H54 (cell line): ENCODE measurements around the gene RAB20.
"Not testable (repeated sequence)": the region's sequence is repeated elsewhere in the genome, so short reads cannot be mapped to it uniquely, and the experiment has no call there.

Source experiments
- DNase-seq: peaks from one replicate; pipeline ENCODE4 v3.0.0; 2011; ENCODE audit warnings: low spot score, mixed read lengths; ENCODE audit not compliant: insufficient read length
- FAIRE-seq: peaks from 3 replicates; lab custom pipeline; 2011; peaks lifted over from hg19 to GRCh38; lab: Jason Lieb, UNC
- POLR2A ChIP-seq: IDR thresholded peaks from 2 replicates; pipeline ENCODE4 v1.6.1; 2011; ENCODE audit warnings: low read depth, mild to moderate bottlenecking, low read length

The RAB20 gene

DNA sequence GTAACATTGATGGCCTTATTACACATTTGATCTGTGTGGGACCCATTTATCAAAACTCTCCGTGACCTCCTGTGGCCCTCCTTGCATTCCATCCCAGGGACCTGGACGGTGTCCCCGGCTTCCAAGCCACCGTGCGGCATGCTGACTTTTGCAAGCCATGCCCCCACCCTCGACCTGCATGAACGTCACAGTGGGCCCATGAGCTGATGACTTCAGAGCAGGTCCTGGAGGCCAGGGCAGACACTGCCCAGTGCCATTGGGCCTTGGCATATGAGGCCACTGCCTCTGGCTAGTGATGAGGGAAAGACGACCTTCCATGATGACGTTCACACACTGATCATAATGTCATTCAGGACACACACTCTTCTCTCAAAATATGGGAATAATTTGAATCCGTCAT is 62.8 kb downstream of the RAB20 start:
- no peak for FAIRE-seq
- no peak for TF ChIP-seq POLR2A
- DNase-seq, result no peak

DNA sequence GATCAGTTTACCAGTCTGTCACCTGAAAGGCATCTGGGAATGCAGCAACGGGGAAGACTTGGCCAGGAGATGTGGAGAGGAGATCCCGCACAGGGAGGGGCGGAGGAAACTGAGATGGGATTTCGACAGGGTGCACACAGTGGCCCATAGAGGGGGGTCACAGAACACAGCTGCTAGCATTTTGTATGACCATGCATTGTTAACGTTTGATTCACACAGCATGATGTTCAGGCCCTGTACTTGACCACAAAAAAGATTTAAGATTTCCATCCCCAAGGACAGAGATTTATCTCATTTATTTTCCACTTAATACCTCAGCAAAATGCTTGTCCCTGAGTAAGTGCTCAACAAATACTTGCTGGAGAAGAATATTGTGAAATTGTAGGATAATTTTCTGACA is 63.2 kb downstream of the RAB20 start:
- FAIRE-seq, result no peak
- no peak for TF ChIP-seq POLR2A

GRCh38 chr13:110497896-110498295 is 63.6 kb downstream of the RAB20 start:
- FAIRE-seq, DNase-seq: not testable (repeated sequence)

More for the DNA sequence above, 63.2 kb downstream of the RAB20 start:
- no peak for DNase-seq

- DNase-seq, result no peak
- FAIRE-seq, result no peak
- TF ChIP-seq POLR2A, result no peak
Observed at GRCh38 chr13:110497003-110497402, 64.5 kb downstream of the RAB20 start.

- DNase-seq, result no peak
- FAIRE-seq, result no peak
- TF ChIP-seq POLR2A, result no peak
Observed at GRCh38 chr13:110496281-110496680, 65.2 kb downstream of the RAB20 start.

- no peak for TF ChIP-seq POLR2A
- DNase-seq, result no peak
- FAIRE-seq, result no peak
Observed at GRCh38 chr13:110495881-110496280, 65.6 kb downstream of the RAB20 start.

- TF ChIP-seq POLR2A, result no peak
- FAIRE-seq, result no peak
- no peak for DNase-seq
Observed at GRCh38 chr13:110495376-110495775, 66.1 kb downstream of the RAB20 start.

DNA sequence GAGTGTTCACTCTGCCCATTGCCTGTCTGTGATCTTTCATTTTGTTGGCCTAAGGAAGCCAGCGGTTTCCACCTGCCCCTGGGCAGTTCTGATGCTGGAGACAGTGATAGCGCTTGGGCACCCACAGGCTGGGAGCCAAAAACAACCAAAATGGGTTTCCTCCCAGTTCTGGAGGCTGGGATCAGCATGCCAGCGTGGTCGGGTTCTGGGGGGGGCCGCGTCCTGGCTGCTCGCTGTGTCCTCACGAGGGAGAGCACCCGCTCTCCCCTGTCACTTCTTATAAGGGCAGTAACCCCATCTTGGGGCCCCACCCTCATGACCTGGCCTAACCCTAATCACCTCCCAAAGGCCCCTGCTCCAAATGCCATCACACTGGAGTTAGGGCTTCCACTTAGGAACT is 67.9 kb downstream of the RAB20 start:
- DNase-seq (no peak), FAIRE-seq (no peak)
- TF ChIP-seq POLR2A, result no peak

DNA sequence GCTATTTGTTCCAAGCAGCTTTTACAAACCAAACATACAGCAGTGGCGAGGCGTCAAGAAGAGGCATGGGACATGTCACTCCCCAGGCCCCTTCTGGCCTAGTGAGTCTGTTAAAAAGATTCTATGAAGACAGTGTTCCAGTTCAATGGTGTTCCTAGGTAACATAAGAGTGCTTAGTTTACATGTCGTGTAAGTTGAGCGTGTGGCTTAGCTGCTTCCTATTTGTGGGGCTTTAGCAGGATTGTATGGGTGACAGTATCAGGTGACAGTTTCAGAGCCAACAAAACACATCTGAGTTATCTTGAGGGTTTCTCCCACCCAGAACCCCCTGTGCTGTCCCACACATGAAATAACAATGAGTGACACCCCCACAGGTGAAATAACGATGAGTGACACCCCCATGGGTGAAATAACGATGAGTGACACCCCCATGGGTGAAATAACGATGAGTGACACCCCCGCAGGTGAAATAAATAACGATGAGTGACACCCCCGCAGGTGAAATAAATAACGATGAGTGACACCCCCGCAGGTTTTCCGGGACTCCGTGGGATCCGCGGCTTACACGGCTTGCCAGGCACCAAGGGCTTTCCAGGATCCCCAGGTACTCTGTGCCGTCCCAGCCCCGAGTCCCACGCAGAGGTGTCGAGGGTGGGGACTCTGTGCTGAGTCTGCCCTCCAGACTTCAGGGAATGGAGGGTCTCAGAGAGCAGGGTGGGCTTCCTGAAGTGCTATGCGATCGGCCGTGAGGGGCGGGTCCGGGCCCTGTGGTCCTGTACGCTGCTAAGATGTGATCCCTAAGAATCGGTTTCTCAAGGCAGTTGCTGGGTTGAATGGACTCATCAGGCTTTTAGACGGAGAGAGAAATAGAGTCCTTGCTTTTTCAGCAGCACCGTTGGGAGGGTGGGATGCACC is 68.6 kb downstream of the RAB20 start:
- DNase-seq, result no peak
- FAIRE-seq, result no peak
- TF ChIP-seq POLR2A, result no peak

DNA sequence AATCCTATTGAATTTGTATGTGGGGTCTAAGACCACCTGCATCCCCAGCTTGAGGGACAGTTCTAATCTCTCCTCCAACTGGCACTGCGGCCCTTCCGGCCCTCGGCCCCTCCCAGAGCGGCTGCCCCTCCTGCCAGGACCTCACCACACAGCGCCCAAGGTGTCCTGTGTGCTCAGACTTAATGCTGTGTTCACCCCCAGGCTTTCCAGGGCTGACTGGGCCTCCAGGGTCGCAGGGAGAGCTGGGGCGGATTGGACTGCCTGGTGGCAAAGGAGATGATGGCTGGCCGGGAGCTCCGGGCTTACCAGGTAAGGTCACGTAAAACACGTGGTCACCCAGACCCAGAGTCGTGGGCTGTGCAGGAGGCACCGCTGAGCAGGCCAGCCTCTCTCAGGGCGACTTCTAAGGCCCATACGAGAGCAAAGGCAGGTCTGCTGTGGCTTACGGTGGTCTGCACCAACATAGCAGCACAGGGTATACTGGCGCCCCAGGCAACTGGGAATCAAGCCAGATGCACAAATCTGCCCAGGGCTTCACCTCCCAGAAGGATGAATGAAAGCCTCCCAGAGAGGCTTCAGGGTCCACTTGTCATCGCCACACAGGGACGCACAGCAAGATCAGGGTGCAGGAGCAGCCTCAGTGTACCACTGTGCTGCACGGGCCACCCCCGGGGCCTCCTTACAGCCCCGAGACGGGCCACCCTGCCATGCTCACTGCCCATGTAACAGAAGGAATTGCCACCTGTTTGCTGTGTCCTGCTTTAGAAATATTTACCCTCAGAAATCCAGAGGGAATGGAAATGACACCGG is 69.4 kb downstream of the RAB20 start:
- no peak for TF ChIP-seq POLR2A
- no peak for DNase-seq
- no peak for FAIRE-seq

- DNase-seq (no peak), FAIRE-seq (no peak)
- no peak for TF ChIP-seq POLR2A
Observed at GRCh38 chr13:110490009-110490770, 71.3 kb downstream of the RAB20 start.

GRCh38 chr13:110486880-110487279 is 74.6 kb downstream of the RAB20 start:
- not testable (repeated sequence) for FAIRE-seq, DNase-seq

GRCh38 chr13:110486061-110486715 is 75.3 kb downstream of the RAB20 start:
- DNase-seq (no peak), FAIRE-seq (no peak)

More at GRCh38 chr13:110486061-110486715, 75.3 kb downstream of the RAB20 start:
- no peak for TF ChIP-seq POLR2A
